Bronchial epithelial cell (primary cell): ENCODE data around the gene IL22RA1. TPM values are rescaled to one million over a fixed set of nuclear protein-coding genes. Genes with fewer than 3 reads are reported as not detected.

ENCODE experiments used
- DNase-seq: peaks from one replicate; pipeline ENCODE4 v3.0.0-alpha.2; 2010; ENCODE audit warnings: low read depth
- FAIRE-seq: peaks from 2 replicates; lab custom pipeline; 2011; peaks lifted over from hg19 to GRCh38; lab: Jason Lieb, UNC
- H3K27me3 ChIP-seq: 2 replicates; pipeline ENCODE4 v1.5.1; 2011; ENCODE audit warnings: low read length; ENCODE audit not compliant: control insufficient read depth, insufficient read depth
- H3K36me3 ChIP-seq: 2 replicates; pipeline ENCODE4 v1.5.1; 2011; ENCODE audit warnings: low read length; ENCODE audit not compliant: control insufficient read depth, insufficient read depth
- H3K4me3 ChIP-seq: 2 replicates; pipeline ENCODE4 v1.5.1; 2011; ENCODE audit warnings: mild to moderate bottlenecking, low read depth, low read length, control low read depth
- total RNA-seq: library from RNA; depleted of rRNA; stranded (reverse); fragments of >200 nt; gene quantifications from 2 replicates; pipeline ENCODE4 v1.2.1, GENCODE V29; 2014
- TF ChIP-seq, protein P1 (sequence below): IDR thresholded peaks from 2 replicates; pipeline ENCODE4 v1.5.1; 2011; ENCODE audit warnings: mild to moderate bottlenecking, moderate library complexity, low read length, control low read depth, inconsistent platforms; ENCODE audit not compliant: insufficient read depth, severe bottlenecking

IL22RA1 gene
- total RNA-seq, 1 donor from 2014 or later = 0.26 TPM

DNA sequence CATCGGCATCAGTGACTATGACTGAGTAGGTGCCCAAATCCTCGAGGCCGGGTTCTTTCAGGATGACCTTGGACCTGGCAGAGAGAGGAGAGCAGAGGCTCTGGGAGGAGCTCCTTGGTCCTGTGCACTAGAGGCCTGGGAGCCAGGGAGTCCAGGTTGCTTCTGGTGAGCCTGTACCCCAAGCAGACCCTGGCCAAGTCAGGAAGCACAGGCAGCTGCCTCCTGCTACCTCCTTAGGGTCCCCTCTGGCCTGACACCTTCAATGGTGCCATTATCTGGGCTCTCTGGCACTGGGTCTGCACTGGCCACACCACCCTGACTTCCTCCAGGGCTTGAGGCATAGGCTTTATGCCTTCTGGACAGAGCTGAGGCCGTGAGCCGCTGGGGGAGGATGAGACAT is 68.7 kb downstream of the IL22RA1 start:
- Histone ChIP-seq H3K27me3 (no peaks in the 10 kb centered on the region), H3K4me3 (no peak overlapping the region), H3K36me3 (no peaks in the 10 kb centered on the region)
- DNase-seq (no peak), FAIRE-seq (no peak)
- TF ChIP-seq, protein P1, sequence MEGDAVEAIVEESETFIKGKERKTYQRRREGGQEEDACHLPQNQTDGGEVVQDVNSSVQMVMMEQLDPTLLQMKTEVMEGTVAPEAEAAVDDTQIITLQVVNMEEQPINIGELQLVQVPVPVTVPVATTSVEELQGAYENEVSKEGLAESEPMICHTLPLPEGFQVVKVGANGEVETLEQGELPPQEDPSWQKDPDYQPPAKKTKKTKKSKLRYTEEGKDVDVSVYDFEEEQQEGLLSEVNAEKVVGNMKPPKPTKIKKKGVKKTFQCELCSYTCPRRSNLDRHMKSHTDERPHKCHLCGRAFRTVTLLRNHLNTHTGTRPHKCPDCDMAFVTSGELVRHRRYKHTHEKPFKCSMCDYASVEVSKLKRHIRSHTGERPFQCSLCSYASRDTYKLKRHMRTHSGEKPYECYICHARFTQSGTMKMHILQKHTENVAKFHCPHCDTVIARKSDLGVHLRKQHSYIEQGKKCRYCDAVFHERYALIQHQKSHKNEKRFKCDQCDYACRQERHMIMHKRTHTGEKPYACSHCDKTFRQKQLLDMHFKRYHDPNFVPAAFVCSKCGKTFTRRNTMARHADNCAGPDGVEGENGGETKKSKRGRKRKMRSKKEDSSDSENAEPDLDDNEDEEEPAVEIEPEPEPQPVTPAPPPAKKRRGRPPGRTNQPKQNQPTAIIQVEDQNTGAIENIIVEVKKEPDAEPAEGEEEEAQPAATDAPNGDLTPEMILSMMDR = no peak

DNA sequence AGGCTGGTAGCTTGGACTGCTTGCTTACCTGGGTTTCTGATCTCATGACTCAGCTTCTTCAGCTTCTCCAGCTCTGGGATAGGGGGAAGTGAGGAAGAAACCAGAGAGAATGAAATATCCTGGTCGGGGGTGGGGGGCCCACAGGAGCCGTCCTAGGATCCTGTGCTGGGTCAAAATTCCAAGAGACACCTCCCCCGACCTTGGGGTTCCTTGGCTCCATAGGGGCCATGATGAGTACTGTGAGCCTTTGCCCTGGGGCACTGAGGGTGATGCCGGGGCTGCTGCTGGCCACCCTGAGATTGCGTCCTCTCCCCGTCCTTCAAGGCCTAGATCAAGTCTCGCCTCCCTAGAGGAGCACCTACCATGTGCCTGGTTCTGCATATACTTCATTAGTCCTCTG is 71.0 kb downstream of the IL22RA1 start:
- no peaks in the 10 kb centered on the region for H3K36me3 ChIP-seq
- DNase-seq (no peak), FAIRE-seq (no peak)
- no peak overlapping the region for H3K4me3 ChIP-seq
- TF ChIP-seq, protein P1 = no peak
- no peaks in the 10 kb centered on the region for H3K27me3 ChIP-seq

DNA sequence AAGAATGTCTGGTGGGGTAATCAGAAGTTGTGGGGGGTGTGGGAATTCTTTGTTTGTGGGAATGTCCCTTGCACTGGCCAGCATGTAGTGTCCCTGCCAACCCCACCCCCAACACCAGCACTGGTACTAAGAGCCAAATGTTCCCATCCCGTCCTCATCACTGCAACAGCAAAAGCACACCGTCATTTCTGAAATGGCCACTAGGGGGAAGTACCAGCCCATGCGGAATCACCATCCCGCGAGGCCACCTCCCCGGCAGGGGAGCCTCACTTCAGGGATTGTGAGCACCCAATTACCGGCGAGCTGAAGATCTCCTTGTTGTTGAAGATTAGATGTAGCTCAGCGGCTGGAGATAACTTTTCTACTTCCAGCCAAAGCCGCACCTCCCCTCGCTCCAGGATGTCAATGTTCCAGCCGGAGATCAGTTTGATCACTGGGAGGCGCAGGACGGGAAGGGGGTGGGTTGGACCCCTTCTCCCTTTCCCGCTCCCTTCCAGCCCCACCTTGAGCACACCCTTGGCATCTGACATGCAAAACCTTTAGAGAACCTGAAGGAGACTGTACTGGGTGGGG is 72.0 kb downstream of the IL22RA1 start:
- Histone ChIP-seq H3K27me3 (no peaks in the 10 kb centered on the region), H3K36me3 (no peaks in the 10 kb centered on the region), H3K4me3 (no peak overlapping the region)
- FAIRE-seq = peak; percentile 90
- peak; percentile 75 for DNase-seq
- TF ChIP-seq, protein P1 = peak; percentile 90

DNA sequence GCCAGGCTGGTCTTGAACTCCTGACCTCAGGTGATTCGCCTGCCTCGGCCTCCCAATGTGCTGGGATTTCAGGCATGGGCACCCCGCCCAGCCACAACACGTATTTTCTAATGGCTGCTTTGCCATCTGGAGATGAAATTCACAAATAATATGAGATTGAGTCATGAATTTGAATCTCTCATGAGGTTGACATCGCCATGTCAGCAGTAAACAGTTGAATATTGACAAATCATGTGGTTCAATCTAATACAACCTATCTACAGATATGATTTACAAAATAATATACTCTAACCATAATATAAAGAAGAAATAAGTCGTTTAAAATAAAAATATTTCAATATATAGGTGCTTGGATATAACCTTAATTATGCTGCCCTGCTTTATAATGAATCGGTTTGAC is 73.1 kb downstream of the IL22RA1 start:
- H3K27me3 ChIP-seq = no peaks in the 10 kb centered on the region
- no peak for FAIRE-seq
- no peaks in the 10 kb centered on the region for H3K36me3 ChIP-seq
- peak; percentile 38 for DNase-seq
- TF ChIP-seq, protein P1 = no peak
- H3K4me3 ChIP-seq = no peak overlapping the region

Other genes with a start within 250 kb of the IL22RA1 start
- not detected in 2 replicates for gene CNR2, start 229.8 kb downstream of the IL22RA1 start, total RNA-seq
- gene PNRC2, start 183.3 kb downstream of the IL22RA1 start, total RNA-seq = 87.9 and 89.8 TPM in 2 replicates
- gene SRSF10, start 162.8 kb downstream of the IL22RA1 start, total RNA-seq = 52.1 and 53.4 TPM in 2 replicates
- gene MYOM3, start 31.0 kb downstream of the IL22RA1 start, total RNA-seq = under 0.01 and 0.13 TPM in 2 replicates
- gene IFNLR1, start 44.1 kb upstream of the IL22RA1 start, total RNA-seq = 4.5 and 5.5 TPM in 2 replicates
- 20.5 and 49.8 TPM in 2 replicates for gene GRHL3, start 176.2 kb upstream of the IL22RA1 start, total RNA-seq